Measurements from ENCODE around the gene ARHGAP44.

ARHGAP44 gene

DNA sequence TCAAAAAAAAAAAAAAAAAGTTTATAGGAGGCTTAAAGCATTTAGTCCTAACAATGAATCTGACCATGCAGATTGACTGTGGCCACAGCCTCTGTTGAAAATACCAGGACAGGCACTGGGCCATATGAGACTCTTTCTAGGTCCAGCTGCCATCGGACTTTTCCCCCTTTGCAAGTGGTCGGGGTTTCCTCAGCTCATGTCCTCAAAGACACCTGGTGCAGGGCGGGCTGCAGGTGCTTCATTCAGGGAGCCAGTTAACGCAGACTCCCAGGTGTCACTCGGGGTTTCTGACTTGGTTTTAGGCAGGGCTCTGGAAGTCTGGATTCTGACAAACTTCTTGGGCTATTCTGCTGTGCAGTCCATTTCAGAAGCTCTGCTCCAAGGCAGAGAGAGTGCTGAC, 207.6 kb downstream of the ARHGAP44 start:
- in situ Hi-C loops (cut with MboI; ENCODE audit: low sequenced_read_pairs, unreplicated experiment), result no loop called here
- no peak for DNase-seq (ENCODE audit: low spot score)
- no peak for TF ChIP-seq CTCF (IDR thresholded peaks at IDR 0.05; ENCODE audit: borderline replicate concordance, control extremely low read depth, extremely low read depth, insufficient read depth, missing control alignments)

- no peak for TF ChIP-seq CTCF (IDR thresholded peaks at IDR 0.05; ENCODE audit: borderline replicate concordance, control extremely low read depth, extremely low read depth, insufficient read depth, missing control alignments)
- in situ Hi-C loops (cut with MboI; ENCODE audit: low sequenced_read_pairs, unreplicated experiment), result no loop called here
- no peak for DNase-seq (ENCODE audit: low spot score)
Observed at GRCh38 chr17:12998461-12998860, 209.2 kb downstream of the ARHGAP44 start.

GRCh38 chr17:12998874-12999273, 209.6 kb downstream of the ARHGAP44 start:
- no peak for TF ChIP-seq CTCF (IDR thresholded peaks at IDR 0.05; ENCODE audit: borderline replicate concordance, control extremely low read depth, extremely low read depth, insufficient read depth, missing control alignments)
- no peak for DNase-seq (ENCODE audit: low spot score)
- in situ Hi-C loops (cut with MboI; ENCODE audit: low sequenced_read_pairs, unreplicated experiment), result no loop called here

DNA sequence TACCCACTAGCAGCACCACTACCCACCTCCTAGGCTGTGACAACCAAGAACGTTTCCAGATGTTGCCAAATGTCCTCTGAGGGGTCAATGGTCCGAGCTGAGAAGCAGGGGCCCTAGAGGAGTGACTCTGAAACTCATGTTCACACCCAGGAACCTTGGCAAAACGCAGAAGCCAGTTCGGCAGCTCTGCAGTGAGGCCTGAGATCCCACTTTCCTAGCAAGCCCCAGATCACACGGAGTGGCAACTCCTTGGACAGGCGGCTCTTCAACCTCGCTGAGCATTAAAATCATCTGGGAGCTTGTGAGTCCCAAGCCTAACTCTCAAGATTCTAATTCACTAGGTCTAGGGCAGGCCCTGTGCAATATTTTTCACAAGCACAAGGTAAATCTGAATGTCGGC, 211.3 kb downstream of the ARHGAP44 start:
- TF ChIP-seq CTCF (IDR thresholded peaks at IDR 0.05; ENCODE audit: borderline replicate concordance, control extremely low read depth, extremely low read depth, insufficient read depth, missing control alignments), result no peak
- DNase-seq (ENCODE audit: low spot score), result no peak
- in situ Hi-C loops (cut with MboI; ENCODE audit: low sequenced_read_pairs, unreplicated experiment), result loop anchor here (10.0 to 25.0 kb wide), 3 partner anchors 563 to 1013 kb away; partner anchors contain the start of gene ZNF18

- in situ Hi-C loops (cut with MboI; ENCODE audit: low sequenced_read_pairs, unreplicated experiment), result loop anchor here (10.0 to 25.0 kb wide), 3 partner anchors 565 to 1015 kb away; partner anchors contain the start of gene ZNF18
- TF ChIP-seq CTCF (IDR thresholded peaks at IDR 0.05; ENCODE audit: borderline replicate concordance, control extremely low read depth, extremely low read depth, insufficient read depth, missing control alignments), result no peak
- DNase-seq (ENCODE audit: low spot score), result peak; percentile 13
Observed at GRCh38 chr17:13001991-13002615, 212.8 kb downstream of the ARHGAP44 start.

DNA sequence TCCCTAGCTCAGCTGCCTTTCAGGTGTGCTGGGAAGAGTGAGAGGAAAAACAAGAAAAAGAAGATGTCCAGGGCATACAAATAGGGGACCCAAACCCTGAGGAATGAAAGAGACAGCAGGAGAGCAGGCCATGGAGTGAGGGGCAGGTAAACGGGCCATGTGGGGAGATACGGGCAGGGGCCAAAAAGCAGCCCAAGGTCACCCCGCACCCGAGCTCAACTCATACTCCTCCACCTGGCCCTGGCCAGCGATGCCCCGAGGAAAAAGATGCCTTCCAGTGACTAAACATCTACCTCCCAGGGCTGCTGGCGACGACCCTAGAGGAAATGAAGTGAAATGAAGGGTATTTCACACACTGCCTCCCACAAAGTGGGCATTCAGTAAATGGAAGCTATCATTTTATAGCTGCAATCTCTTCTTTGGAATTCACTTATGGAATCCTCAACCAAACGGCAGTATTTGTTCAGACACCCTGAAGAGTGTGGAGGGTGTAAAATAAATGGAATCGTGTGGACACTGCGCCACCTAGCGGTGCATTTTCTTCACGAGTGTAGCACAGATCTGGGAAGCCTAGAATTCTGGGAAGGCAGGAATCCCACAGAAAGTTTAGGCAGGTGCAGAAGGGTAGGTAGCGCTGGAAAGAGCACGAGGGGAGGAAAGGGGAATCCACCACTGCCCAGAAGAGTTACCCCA, 213.6 kb downstream of the ARHGAP44 start:
- in situ Hi-C loops (cut with MboI; ENCODE audit: low sequenced_read_pairs, unreplicated experiment), result loop anchor here (10.0 to 25.0 kb wide), 3 partner anchors 566 to 1016 kb away; partner anchors contain the start of gene ZNF18
- peak; percentile 77 for DNase-seq (ENCODE audit: low spot score)

More for the DNA sequence above, 213.6 kb downstream of the ARHGAP44 start:
- TF ChIP-seq CTCF (IDR thresholded peaks at IDR 0.05; ENCODE audit: borderline replicate concordance, control extremely low read depth, extremely low read depth, insufficient read depth, missing control alignments), result peak; percentile 72
